HCT116 (cell line): ENCODE measurements around the gene ZNF33A. TPM values are rescaled to one million over a fixed set of nuclear protein-coding genes. Genes with fewer than 3 reads are reported as not detected.

Experiments
- ATAC-seq: fragments of 200-7000 bp; cut with Tn5 transposase; 2 replicates; pipeline ENCODE4 v1.9.1; 2020; ENCODE audit warnings: mild to moderate bottlenecking, moderate library complexity
- BruUV-seq: library from RNA; stranded (reverse); fragments of 400-500 nt; replicated peaks from 2 replicates; lab custom pipeline; 2021; lab: Mats Ljungman, UMichigan
- CTCF ChIA-PET: fragments of 300-600 bp; sonication (Branson Sonifier 250); formaldehyde crosslinking; loops from one replicate; lab custom pipeline; 2021; ENCODE audit warnings: antibody characterized with exemption; lab: Charles Lee
- POLR2A ChIA-PET: fragments of 300-600, 350-600 bp; sonication (Branson Sonifier 250); formaldehyde crosslinking; loops from one replicate; lab custom pipeline; 2021; ENCODE audit warnings: antibody characterized with exemption; lab: Charles Lee
- RAD21 ChIA-PET, 2 experiments: fragments of 300-600 bp; sonication (Branson Sonifier 250); formaldehyde crosslinking; loops; one replicate each; lab custom pipeline; 2023; ENCODE audit warnings: low total read pairs in 2 of 2; ENCODE audit not compliant: uncharacterized antibody in 2 of 2, unreplicated experiment in 2 of 2, low non-redundant PET in 1 of 2; lab: Charles Lee
- DNase-seq: peaks from one replicate; pipeline ENCODE4 v3.0.0-alpha.2; 2010; ENCODE audit warnings: low read depth, low spot score
- H2AFZ ChIP-seq: fragments of 200-600 bp; shearing (Covaris generic), sonication (generic); 2 replicates; pipeline ENCODE4 v1.6.1; 2017; ENCODE audit warnings: low read depth, mixed run types, mixed read lengths, antibody characterized with exemption, low read length; ENCODE audit not compliant: poor library complexity, severe bottlenecking
- H3K27ac ChIP-seq: 2 replicates; pipeline ENCODE4 v1.5.1; 2012; ENCODE audit warnings: low read depth, low read length
- H3K27me3 ChIP-seq: fragments of 200-600 bp; sonication (generic); 2 replicates; pipeline ENCODE4 v1.6.1; 2016; ENCODE audit warnings: mixed run types, low read length, mixed read lengths; ENCODE audit not compliant: insufficient read depth
- H3K36me3 ChIP-seq, 2 experiments: fragments of 200-500 bp in 1 of 2; fragments of 200-600 bp in 1 of 2; sonication (Bioruptor generic) in 1 of 2; sonication (generic) in 1 of 2; 2 replicates each; pipeline versions ENCODE4 v1.5.1 to v1.6.1; 2014 to 2016; ENCODE audit warnings: low read length in 2 of 2, inconsistent platforms in 1 of 2, mixed read lengths in 1 of 2, mixed run types in 1 of 2; ENCODE audit not compliant: insufficient read depth in 2 of 2, control insufficient read depth in 1 of 2
- H3K4me1 ChIP-seq, 2 experiments: fragments of 200-600 bp in 1 of 2; sonication (generic) in 1 of 2; 2 replicates each; pipeline versions ENCODE4 v1.5.1 to v1.6.1; 2012 to 2017; ENCODE audit warnings: low read length in 2 of 2, inconsistent platforms in 1 of 2, mild to moderate bottlenecking in 1 of 2, mixed read lengths in 1 of 2, mixed run types in 1 of 2, moderate library complexity in 1 of 2; ENCODE audit not compliant: insufficient read depth in 2 of 2, control insufficient read depth in 1 of 2
- H3K4me2 ChIP-seq: fragments of 200-600 bp; sonication (generic); 2 replicates; pipeline ENCODE4 v1.6.1; 2017; ENCODE audit warnings: mixed run types, low read length, mixed read lengths
- H3K4me3 ChIP-seq, 2 experiments: fragments of 200-600 bp in 1 of 2; sonication (generic) in 1 of 2; replicated peaks in 1 of 2; 2 replicates each; pipeline ENCODE4 v1.5.1; 2011 to 2016; ENCODE audit warnings: low read length in 2 of 2, control low read depth in 1 of 2, low read depth in 1 of 2, mild to moderate bottlenecking in 1 of 2, mixed read lengths in 1 of 2, mixed run types in 1 of 2
- H3K79me2 ChIP-seq: fragments of 200-600 bp; sonication (generic); 2 replicates; pipeline ENCODE4 v1.6.1; 2017; ENCODE audit warnings: mild to moderate bottlenecking, mixed run types, low read length, moderate library complexity, mixed read lengths; ENCODE audit not compliant: insufficient read depth
- H3K9ac ChIP-seq: fragments of 200-600 bp; sonication (generic); 2 replicates; pipeline ENCODE4 v1.6.1; 2016; ENCODE audit warnings: low read length, mixed read lengths
- H3K9me2 ChIP-seq: fragments of 200-600 bp; sonication (generic), shearing (Covaris generic); 2 replicates; pipeline ENCODE4 v1.6.1; 2017; ENCODE audit warnings: mixed run types, mild to moderate bottlenecking, moderate library complexity; ENCODE audit not compliant: insufficient read depth
- H3K9me3 ChIP-seq, 2 experiments: fragments of 200-500 bp in 1 of 2; fragments of 200-600 bp in 1 of 2; sonication (Bioruptor generic) in 1 of 2; sonication (generic) in 1 of 2; 2 replicates each; pipeline ENCODE4 v1.6.1; 2014 to 2017; ENCODE audit warnings: low read length in 2 of 2, mixed read lengths in 2 of 2, inconsistent platforms in 1 of 2, low read depth in 1 of 2, mild to moderate bottlenecking in 1 of 2, mixed run types in 1 of 2, moderate library complexity in 1 of 2; ENCODE audit not compliant: control insufficient read depth in 1 of 2, insufficient read depth in 1 of 2
- H4K20me1 ChIP-seq: fragments of 200-600 bp; sonication (generic), shearing (Covaris generic); 2 replicates; pipeline ENCODE4 v1.6.1; 2017; ENCODE audit warnings: mixed run types, mild to moderate bottlenecking, moderate library complexity; ENCODE audit not compliant: insufficient read depth
- CTCF ChIP-seq, 3 experiments: fragments of 200-600 bp in 1 of 3; sonication (generic) in 1 of 3; IDR thresholded peaks in 2 of 3; conservative IDR thresholded peaks in 1 of 3; 2 replicates each; pipeline ENCODE4 v1.5.1; 2012 to 2017; ENCODE audit warnings: low read depth in 2 of 3, low read length in 2 of 3, antibody characterized with exemption in 1 of 3, borderline replicate concordance in 1 of 3, control low read depth in 1 of 3, mild to moderate bottlenecking in 1 of 3, mixed read lengths in 1 of 3, mixed run types in 1 of 3, moderate library complexity in 1 of 3; ENCODE audit not compliant: insufficient read depth in 1 of 3
- EGR1 ChIP-seq: IDR thresholded peaks from 2 replicates; pipeline ENCODE4 v1.6.1; 2012; ENCODE audit warnings: low read depth
- ELF1 ChIP-seq: IDR thresholded peaks from 2 replicates; pipeline ENCODE4 v1.6.1; 2012; ENCODE audit warnings: low read depth, borderline replicate concordance
- POLR2A ChIP-seq: IDR thresholded peaks from 2 replicates; pipeline ENCODE4 v1.7.0; 2011; ENCODE audit warnings: borderline replicate concordance; ENCODE audit not compliant: insufficient read depth, insufficient read length; ENCODE audit errors: extremely low read depth
- POLR2AphosphoS5 ChIP-seq: IDR thresholded peaks from 2 replicates; pipeline ENCODE4 v1.6.1; 2011; ENCODE audit warnings: mild to moderate bottlenecking, low read depth, low read length, moderate library complexity
- RAD21 ChIP-seq: IDR thresholded peaks from 2 replicates; pipeline ENCODE4 v1.6.1; 2012; ENCODE audit warnings: low read depth, mild to moderate bottlenecking
- REST ChIP-seq: IDR thresholded peaks from 2 replicates; pipeline ENCODE4 v1.6.1; 2012; ENCODE audit warnings: low read depth
- ZBTB33 ChIP-seq: IDR thresholded peaks from 2 replicates; pipeline ENCODE4 v1.6.1; 2011; ENCODE audit warnings: mild to moderate bottlenecking, low read length, moderate library complexity; ENCODE audit not compliant: insufficient replicate concordance; ENCODE audit errors: extremely low read depth
- intact Hi-C: fragments of 100-400 bp; cut with micrococcal nuclease; formaldehyde crosslinking; loops from 2 replicates; pipeline ENCODE4 v1.10.0; 2022
- total RNA-seq: library from RNA; stranded (reverse); gene quantifications from one replicate; pipeline ENCODE4 v1.2.1, GENCODE V29; 2021; ENCODE audit not compliant: unreplicated experiment

ZNF33A gene
- total RNA-seq, 1 experiment from 2014 or later, result 21.2 TPM

- Histone ChIP-seq H3K27ac (no peak overlapping the region), H3K4me1 (no peaks in the 10 kb centered on the region), H3K79me2 (no peaks in the 10 kb centered on the region), H3K4me2 (no peak overlapping the region), H3K36me3 (no peaks in the 10 kb centered on the region), H3K4me3 (no peak overlapping the region), H3K9me3 (no peaks in the 10 kb centered on the region), H3K27me3 (no peaks in the 10 kb centered on the region), H4K20me1 (no peaks in the 10 kb centered on the region), H3K9me2 (no peaks in the 10 kb centered on the region), H2AFZ (no peak overlapping the region), H3K9ac (no peak overlapping the region)
- TF ChIP-seq ELF1, result no peak
- TF ChIP-seq CTCF (IDR thresholded peaks at IDR 0.05 in 2 of 3, conservative IDR thresholded peaks at IDR 0.05 in 1 of 3; ENCODE audit: borderline replicate concordance in 1 of 3, insufficient read depth in 1 of 3, low read depth in 2 of 3, low read length in 2 of 3), result no peak
- no peak for TF ChIP-seq RAD21
- TF ChIP-seq ZBTB33, result no peak
- TF ChIP-seq POLR2AphosphoS5, result no peak
- TF ChIP-seq REST, result no peak
- TF ChIP-seq EGR1, result no peak
- TF ChIP-seq POLR2A, result no peak
- ChIA-PET RAD21 (no interaction called here), POLR2A (no interaction called here), CTCF (no interaction called here)
- DNase-seq (no peak), ATAC-seq (no peak)
- no TSS peak for BruUV-seq
- intact Hi-C loops, result no loop called here
Measured at GRCh38 chr10:38043516-38043915, 33.0 kb downstream of the ZNF33A start.
